ENCODE data around the gene ZMYND10.

DNA sequence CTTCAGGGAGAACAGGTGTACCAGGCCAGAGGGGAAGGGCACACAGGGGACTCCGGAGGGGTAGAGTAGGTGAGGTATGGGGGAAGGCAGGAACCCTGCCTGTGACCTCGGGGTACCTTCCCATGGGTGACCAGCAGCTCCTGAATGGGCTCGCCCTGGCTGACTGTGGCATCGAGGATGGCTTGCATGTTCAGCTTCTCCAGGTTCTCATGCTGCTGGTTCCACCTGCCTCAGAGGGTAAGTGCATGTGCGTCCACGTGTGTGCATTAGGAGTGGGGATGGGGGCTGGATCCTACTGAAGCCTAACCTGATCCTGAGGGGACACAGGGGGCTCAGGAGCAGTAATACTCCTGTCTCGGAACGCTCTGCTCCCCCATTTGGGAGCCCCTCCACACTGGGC is 524 bp downstream of the ZMYND10 start:
- TF ChIP-seq, protein P1, sequence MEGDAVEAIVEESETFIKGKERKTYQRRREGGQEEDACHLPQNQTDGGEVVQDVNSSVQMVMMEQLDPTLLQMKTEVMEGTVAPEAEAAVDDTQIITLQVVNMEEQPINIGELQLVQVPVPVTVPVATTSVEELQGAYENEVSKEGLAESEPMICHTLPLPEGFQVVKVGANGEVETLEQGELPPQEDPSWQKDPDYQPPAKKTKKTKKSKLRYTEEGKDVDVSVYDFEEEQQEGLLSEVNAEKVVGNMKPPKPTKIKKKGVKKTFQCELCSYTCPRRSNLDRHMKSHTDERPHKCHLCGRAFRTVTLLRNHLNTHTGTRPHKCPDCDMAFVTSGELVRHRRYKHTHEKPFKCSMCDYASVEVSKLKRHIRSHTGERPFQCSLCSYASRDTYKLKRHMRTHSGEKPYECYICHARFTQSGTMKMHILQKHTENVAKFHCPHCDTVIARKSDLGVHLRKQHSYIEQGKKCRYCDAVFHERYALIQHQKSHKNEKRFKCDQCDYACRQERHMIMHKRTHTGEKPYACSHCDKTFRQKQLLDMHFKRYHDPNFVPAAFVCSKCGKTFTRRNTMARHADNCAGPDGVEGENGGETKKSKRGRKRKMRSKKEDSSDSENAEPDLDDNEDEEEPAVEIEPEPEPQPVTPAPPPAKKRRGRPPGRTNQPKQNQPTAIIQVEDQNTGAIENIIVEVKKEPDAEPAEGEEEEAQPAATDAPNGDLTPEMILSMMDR (conservative IDR thresholded peaks at IDR 0.05 in 1 of 2, IDR thresholded peaks at IDR 0.05 in 1 of 2; ENCODE audit: extremely low read depth in 1 of 2, insufficient read depth in 1 of 2, low read depth in 1 of 2, low read length in 2 of 2): no peak
- no peak for TF ChIP-seq EZH2 (IDR thresholded peaks at IDR 0.05; ENCODE audit: borderline replicate concordance, low read length)
